WTC11 (cell line): Measurements from ENCODE around the gene PVALEF.

Source experiments
- TF ChIP-seq, protein P1 (sequence below): fragments of 200-600 bp; IDR thresholded peaks from 2 replicates; pipeline ENCODE4 v1.8.0; 2022; ENCODE audit warnings: antibody characterized with exemption
- TF ChIP-seq, protein P2 (sequence below): sonication (generic); formaldehyde crosslinking; IDR thresholded peaks from 2 replicates; pipeline ENCODE4 v1.8.1; 2023; ENCODE audit warnings: mild to moderate bottlenecking, missing genetic modification reagents, moderate library complexity

DNA sequence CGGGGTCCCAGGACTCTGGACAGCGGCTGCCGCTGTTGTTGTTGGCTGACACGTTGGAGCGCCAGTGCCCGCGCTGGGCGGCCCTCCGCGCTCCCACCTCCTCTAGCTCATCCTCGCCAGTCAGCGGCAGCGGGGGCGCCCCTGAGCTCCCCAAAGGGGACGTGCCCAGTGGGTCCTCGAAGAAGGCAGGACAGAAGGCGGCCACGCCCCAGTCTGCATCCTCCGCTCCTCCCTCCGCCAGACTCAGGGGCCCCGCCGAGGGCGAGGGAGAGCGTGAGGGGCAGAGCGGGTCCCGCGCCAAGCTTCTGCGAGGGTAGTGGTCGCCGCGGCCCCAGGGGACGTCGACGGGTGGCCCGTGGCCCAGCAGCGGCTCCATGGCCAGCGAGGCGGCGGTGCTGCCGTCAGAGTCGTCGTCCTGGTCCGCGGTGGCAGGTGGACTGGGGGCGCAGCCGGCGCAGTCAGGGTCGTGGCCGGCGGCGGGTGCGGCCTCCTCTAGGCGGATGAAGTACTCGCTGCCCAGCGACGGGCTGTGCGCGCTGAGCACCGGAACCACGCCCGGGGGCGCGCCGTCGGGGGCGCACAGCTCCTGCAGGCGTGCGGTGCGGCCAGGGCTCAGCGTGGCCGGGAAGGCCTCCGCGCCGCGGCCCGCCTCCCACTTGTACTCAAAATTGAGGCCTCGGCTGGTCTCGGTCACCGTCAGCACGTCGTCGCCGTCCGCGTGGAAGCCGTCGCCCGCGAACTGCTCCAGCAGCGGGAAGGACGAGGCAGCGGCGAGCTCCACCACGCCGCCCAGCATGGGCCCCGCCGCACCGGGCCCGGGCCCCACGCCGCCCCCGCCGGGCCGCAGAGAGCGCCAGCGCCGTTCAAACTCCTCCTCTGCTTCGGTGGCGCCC lies 43.2 kb upstream of the PVALEF start:
- TF ChIP-seq, protein P1, sequence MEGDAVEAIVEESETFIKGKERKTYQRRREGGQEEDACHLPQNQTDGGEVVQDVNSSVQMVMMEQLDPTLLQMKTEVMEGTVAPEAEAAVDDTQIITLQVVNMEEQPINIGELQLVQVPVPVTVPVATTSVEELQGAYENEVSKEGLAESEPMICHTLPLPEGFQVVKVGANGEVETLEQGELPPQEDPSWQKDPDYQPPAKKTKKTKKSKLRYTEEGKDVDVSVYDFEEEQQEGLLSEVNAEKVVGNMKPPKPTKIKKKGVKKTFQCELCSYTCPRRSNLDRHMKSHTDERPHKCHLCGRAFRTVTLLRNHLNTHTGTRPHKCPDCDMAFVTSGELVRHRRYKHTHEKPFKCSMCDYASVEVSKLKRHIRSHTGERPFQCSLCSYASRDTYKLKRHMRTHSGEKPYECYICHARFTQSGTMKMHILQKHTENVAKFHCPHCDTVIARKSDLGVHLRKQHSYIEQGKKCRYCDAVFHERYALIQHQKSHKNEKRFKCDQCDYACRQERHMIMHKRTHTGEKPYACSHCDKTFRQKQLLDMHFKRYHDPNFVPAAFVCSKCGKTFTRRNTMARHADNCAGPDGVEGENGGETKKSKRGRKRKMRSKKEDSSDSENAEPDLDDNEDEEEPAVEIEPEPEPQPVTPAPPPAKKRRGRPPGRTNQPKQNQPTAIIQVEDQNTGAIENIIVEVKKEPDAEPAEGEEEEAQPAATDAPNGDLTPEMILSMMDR, result no peak
- TF ChIP-seq, protein P2, sequence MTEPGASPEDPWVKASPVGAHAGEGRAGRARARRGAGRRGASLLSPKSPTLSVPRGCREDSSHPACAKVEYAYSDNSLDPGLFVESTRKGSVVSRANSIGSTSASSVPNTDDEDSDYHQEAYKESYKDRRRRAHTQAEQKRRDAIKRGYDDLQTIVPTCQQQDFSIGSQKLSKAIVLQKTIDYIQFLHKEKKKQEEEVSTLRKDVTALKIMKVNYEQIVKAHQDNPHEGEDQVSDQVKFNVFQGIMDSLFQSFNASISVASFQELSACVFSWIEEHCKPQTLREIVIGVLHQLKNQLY (CRISPR knock-in tag), result no peak
